AML-193 (cell line): ENCODE data around the gene ZBTB32.

Source experiments
- DNase-seq, 2 experiments: peaks; one replicate each; lab custom pipeline; 2025; lab: John Stamatoyannopoulos, UW

Gene ZBTB32

GRCh38 chr19:35695895-35696422, 8.4 kb upstream of the ZBTB32 start:
- no peak for DNase-seq

DNA sequence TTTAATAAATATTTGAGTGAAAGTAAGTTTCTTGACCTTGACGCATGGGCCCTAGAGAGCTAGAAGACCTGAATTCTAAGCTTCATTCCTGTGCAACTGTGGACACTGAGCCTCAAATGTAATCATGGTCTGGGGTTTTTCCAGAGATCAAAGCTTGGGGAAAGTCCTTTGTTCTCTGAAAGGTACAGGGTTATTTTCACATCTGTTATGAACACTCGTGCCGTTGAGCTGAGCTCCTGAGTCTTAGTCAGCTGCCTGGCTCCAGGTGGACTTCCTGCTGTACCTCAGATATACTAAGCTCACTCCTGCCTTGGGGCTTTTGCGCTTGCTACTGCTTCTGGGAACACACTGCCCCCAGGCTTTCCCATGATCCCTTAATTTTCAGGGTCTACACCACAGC, 7.5 kb upstream of the ZBTB32 start:
- no peak for DNase-seq

GRCh38 chr19:35702223-35703012, 1.9 kb upstream of the ZBTB32 start:
- peak; percentile 98 to 99 for DNase-seq

DNA sequence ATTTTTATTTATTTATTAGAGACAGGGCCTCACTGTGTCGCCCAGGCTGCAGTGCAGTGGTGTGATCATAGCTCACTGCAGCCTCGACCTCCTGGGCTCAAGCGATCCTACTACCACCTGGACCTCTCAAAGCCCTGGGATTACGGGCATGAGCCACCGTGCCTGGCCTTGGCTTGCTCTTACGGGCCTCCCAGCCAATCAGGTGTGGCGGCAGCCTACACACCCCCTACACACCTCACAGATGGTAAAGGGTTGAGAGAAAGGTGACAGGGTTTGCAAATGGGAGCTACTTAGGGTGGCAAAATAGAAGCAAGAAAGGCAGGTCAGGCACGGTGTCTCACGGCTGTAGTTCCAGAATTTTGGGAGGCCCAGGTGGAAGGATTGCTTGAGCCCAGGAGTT, 1.0 kb upstream of the ZBTB32 start:
- DNase-seq: no peak

- no peak for DNase-seq
These were observed 4.0 kb downstream of the ZBTB32 start for GRCh38 chr19:35708391-35708790.

- no peak for DNase-seq
These were observed 6.7 kb downstream of the ZBTB32 start for GRCh38 chr19:35710784-35711723.

- no peak for DNase-seq
These were observed 8.5 kb downstream of the ZBTB32 start for GRCh38 chr19:35712567-35713505.

DNA sequence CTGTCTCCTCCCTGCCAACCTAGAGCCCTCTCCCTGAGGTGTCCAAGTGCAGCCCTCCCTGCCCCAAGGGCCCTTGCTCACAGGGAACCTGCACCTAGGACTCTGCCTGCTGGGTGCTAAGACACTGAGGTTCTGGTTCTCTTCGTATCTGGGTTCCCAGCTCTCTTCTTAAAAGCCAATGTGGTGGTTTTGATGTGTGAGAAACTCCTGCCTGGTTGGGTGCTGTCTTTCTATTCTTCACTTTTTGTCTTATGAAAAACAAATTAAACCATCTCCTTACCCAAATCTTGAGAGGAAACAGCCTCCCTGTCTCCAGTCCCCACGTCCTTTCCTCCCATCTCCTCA, 9.1 kb downstream of the ZBTB32 start:
- no peak for DNase-seq

GRCh38 chr19:35713904-35714495, 9.6 kb downstream of the ZBTB32 start:
- DNase-seq: no peak

DNA sequence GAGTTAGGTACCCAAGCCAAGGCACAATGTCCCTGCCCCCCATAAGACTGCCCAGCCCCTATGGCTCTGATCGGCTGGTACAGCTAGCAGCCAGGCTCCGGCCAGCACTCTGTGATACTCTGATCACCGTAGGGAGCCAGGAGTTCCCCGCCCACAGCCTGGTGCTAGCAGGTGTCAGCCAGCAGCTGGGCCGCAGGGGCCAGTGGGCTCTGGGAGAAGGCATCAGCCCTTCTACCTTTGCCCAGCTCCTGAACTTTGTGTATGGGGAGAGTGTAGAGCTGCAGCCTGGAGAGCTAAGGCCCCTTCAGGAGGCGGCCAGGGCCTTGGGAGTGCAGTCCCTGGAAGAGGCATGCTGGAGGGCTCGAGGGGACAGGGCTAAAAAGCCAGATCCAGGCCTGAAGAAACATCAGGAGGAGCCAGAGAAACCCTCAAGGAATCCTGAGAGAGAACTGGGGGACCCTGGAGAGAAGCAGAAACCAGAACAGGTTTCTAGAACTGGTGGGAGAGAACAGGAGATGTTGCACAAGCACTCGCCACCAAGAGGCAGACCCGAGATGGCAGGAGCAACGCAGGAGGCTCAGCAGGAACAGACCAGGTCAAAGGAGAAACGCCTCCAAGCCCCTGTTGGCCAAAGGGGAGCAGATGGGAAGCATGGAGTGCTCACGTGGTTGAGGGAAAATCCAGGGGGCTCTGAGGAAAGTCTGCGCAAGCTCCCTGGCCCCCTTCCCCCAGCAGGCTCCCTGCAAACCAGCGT, 10.4 kb downstream of the ZBTB32 start:
- DNase-seq: no peak

DNA sequence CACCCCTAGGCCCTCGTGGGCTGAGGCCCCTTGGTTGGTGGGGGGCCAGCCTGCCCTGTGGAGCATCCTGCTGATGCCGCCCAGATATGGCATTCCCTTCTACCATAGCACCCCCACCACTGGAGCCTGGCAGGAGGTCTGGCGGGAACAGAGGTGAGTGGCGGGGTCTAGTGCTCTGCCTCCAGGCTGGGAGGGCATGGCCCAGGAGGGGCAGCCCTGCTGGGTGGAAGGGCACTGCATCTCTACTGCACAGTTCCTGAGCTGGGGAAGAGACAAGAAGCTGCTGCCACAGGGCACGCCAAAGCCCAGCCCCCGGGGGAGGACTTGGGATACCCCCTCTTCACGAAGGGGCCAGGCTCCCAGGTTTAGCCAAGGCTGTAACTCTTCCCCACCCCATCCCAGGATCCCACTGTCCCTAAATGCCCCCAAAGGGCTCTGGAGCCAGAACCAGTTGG, 11.0 kb downstream of the ZBTB32 start:
- no peak for DNase-seq

GRCh38 chr19:35715981-35716800, 11.8 kb downstream of the ZBTB32 start:
- peak; percentile 43 to 68 for DNase-seq

DNA sequence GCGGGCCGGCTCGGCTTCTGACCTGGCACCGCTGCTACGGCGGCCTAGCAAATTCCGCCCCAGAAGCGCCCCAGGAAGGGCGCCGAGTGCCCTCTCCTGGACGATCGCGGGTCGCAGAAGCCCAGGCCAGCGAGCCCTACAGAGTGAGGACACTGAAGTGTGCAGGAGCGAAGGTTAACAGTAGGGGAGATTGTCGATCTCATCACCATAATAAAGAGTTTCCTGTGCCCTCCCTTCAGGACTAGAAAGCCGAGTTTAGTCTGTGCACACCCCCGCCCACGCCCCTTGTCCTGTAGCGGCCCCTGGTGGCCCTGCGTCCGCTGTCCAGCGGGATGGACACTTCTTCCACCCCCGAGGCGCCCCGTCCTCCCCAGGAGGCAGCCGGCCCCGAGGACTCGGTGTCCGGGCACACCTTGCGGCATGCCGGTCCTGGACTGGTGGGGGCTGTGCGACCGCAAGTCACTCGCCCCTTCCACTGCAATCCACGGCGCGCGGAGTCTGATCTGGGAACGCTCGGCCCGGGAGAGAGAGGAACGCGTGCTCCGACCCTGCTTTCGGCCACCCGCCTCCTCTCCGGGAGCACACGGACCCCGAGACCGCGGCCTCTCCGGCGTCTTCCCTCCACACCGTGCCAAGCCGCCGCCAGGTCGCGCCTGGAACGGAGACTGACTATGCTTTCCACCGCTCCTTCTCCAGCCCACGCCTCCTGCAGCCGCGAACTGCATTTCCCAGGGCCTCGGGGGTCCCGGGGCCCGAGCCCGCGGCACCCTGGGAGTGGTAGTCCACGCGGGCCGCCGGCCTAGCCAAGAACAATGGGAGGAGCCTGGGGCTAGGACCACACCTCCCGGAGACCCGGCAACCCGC, 12.7 kb downstream of the ZBTB32 start:
- peak; percentile 88 to 92 for DNase-seq

GRCh38 chr19:35717665-35718344, 13.4 kb downstream of the ZBTB32 start, which contains the start of gene KMT2B:
KMT2B (plus strand) TSS chr19:35718003; CDS start chr19:35718019, 16 bp downstream.
- no peak for DNase-seq

DNA sequence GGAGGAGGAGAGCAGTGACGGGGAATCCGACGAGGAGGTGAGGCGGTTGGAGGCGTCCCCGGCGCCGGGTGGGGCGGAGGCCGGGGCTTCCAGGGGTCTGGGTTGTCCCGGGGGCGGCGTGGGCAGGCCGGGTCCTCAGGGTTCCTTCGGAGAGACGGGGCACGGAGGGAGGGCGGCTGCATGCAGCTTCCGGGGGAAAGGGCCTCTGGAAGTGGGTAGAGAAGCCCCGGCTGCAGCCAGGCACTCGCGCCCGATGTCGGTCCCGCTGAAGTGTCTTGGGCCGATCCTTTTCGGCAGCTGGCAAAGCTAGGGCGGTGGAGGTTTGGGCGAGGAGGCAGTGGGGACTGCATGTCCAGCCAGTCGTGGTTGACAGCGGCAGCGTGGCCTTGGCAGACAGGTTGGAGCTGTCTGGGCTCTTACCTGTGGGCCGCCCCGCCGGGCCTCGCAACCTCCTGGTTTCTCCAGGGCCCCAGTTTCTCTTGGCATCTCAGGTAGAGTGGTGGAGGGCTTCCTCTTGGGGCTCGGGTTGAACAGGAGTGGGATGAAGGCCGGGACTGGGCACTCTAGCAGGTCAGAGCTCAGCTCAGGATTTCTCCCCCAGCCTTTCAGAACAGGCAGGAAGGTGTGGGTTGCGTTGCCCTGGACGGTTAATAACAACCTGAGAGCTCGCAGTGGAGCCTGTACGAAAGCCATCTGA, 14.1 kb downstream of the ZBTB32 start:
- peak in 1 of 2 experiments; percentile 9 for DNase-seq

DNA sequence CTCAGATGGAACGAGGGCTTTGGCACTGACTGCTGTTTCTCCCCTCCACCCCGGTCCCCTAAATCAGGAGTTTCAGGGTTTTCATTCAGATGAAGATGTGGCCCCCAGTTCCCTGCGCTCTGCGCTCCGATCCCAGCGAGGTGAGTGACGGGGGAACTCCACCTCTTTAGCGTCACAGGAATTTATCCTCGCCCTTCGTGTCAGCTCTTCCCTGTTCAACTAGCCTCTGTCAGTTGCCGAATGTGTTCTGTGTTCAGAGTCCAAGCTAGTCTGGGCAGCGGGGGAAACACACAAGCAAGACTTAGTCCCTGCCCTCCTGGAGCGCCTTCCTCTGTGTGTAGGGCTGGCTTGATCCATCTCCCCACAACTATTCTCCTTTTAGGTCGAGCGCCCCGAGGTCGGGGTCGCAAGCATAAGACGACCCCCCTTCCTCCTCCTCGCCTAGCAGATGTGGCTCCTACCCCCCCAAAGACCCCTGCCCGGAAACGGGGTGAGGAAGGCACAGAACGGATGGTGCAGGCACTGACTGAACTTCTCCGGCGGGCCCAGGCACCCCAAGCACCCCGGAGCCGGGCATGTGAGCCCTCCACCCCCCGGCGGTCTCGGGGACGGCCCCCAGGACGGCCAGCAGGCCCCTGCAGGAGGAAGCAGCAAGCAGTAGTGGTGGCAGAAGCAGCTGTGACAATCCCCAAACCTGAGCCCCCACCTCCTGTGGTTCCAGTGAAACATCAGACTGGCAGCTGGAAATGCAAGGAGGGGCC, 15.2 kb downstream of the ZBTB32 start:
- DNase-seq: no peak

DNA sequence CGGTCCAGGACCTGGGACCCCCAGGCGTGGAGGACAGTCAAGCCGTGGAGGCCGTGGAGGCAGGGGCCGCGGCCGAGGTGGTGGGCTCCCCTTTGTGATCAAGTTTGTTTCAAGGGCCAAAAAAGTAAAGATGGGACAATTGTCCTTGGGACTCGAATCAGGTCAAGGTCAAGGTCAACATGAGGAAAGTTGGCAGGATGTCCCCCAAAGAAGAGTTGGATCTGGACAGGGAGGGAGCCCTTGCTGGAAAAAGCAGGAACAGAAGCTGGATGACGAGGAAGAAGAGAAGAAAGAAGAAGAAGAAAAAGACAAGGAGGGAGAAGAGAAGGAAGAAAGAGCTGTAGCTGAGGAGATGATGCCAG, 15.8 kb downstream of the ZBTB32 start:
- DNase-seq: no peak
